H9 (cell line): Measurements from ENCODE around the gene INCENP. TPM values are rescaled to one million over a fixed set of nuclear protein-coding genes. Genes with fewer than 3 reads are reported as not detected.

Source experiments
- DNase-seq: peaks from one replicate; pipeline ENCODE4 v3.0.0-alpha.2; 2017
- H2AFZ ChIP-seq: one replicate; pipeline ENCODE4 v1.6.1; 2013; ENCODE audit warnings: mild to moderate bottlenecking, low read length, control low read depth, moderate library complexity
- H2AK5ac ChIP-seq: 2 replicates; pipeline ENCODE4 v1.6.1; 2013; ENCODE audit warnings: low read length, control low read depth, mixed read lengths; ENCODE audit not compliant: insufficient read length
- H2BK120ac ChIP-seq: one replicate; pipeline ENCODE4 v1.6.1; 2013; ENCODE audit warnings: low read depth, mild to moderate bottlenecking, low read length, control low read depth, inconsistent platforms; ENCODE audit not compliant: poor library complexity, severe bottlenecking
- H2BK12ac ChIP-seq: 2 replicates; pipeline ENCODE4 v1.6.1; 2013; ENCODE audit warnings: low read length, control low read depth, mixed read lengths, low read depth; ENCODE audit not compliant: insufficient read length
- H2BK15ac ChIP-seq: 2 replicates; pipeline ENCODE4 v1.6.1; 2013; ENCODE audit warnings: low read depth, low read length, control low read depth
- H2BK20ac ChIP-seq: one replicate; pipeline ENCODE4 v1.6.1; 2013; ENCODE audit warnings: low read depth, mild to moderate bottlenecking, low read length, control low read depth, inconsistent platforms; ENCODE audit not compliant: poor library complexity, severe bottlenecking
- H2BK5ac ChIP-seq: 2 replicates; pipeline ENCODE4 v1.6.1; 2013; ENCODE audit warnings: low read length, control low read depth, mixed read lengths; ENCODE audit not compliant: insufficient read length
- H3K14ac ChIP-seq: 2 replicates; pipeline ENCODE4 v1.6.1; 2013; ENCODE audit warnings: low read length, control low read depth; ENCODE audit not compliant: insufficient read depth
- H3K18ac ChIP-seq: 2 replicates; pipeline ENCODE4 v1.6.1; 2013; ENCODE audit warnings: low read depth, mild to moderate bottlenecking, mixed read lengths, low read length, control low read depth; ENCODE audit not compliant: insufficient read length
- H3K23ac ChIP-seq: 2 replicates; pipeline ENCODE4 v1.6.1; 2013; ENCODE audit warnings: low read length, control low read depth, mixed read lengths, low read depth; ENCODE audit not compliant: insufficient read length
- H3K23me2 ChIP-seq: 2 replicates; pipeline ENCODE4 v1.6.1; 2013; ENCODE audit warnings: low read depth, mild to moderate bottlenecking, mixed read lengths, low read length, control low read depth; ENCODE audit not compliant: insufficient read length, poor library complexity, severe bottlenecking
- H3K27ac ChIP-seq: 2 replicates; pipeline ENCODE4 v1.5.1; 2013; ENCODE audit warnings: low read length, control low read depth, mixed read lengths, low read depth; ENCODE audit not compliant: insufficient read length
- H3K27me3 ChIP-seq: 2 replicates; pipeline ENCODE4 v1.6.1; 2013; ENCODE audit warnings: low read length, control low read depth, inconsistent platforms; ENCODE audit not compliant: insufficient read depth
- H3K4ac ChIP-seq: 2 replicates; pipeline ENCODE4 v1.6.1; 2013; ENCODE audit warnings: low read depth, mild to moderate bottlenecking, control low read depth, inconsistent platforms, low read length, moderate library complexity
- H3K4me1 ChIP-seq: 2 replicates; pipeline ENCODE4 v1.6.1; 2013; ENCODE audit warnings: low read length, control low read depth, inconsistent platforms; ENCODE audit not compliant: insufficient read depth
- H3K4me2 ChIP-seq: 2 replicates; pipeline ENCODE4 v1.6.1; 2013; ENCODE audit warnings: low read length, control low read depth, mixed read lengths; ENCODE audit not compliant: insufficient read length, insufficient read depth
- H3K56ac ChIP-seq: 2 replicates; pipeline ENCODE4 v1.6.1; 2013; ENCODE audit warnings: low read depth, mild to moderate bottlenecking, mixed read lengths, low read length, control low read depth; ENCODE audit not compliant: insufficient read length
- H3K79me1 ChIP-seq: 2 replicates; pipeline ENCODE4 v1.6.1; 2013; ENCODE audit warnings: low read depth, mild to moderate bottlenecking, moderate library complexity, low read length, control low read depth, inconsistent platforms; ENCODE audit not compliant: insufficient read depth, poor library complexity, severe bottlenecking
- H3K79me2 ChIP-seq: 2 replicates; pipeline ENCODE4 v1.6.1; 2013; ENCODE audit warnings: low read length, control low read depth, inconsistent platforms; ENCODE audit not compliant: insufficient read depth
- H3K9ac ChIP-seq: 2 replicates; pipeline ENCODE4 v1.6.1; 2013; ENCODE audit warnings: low read length, control low read depth, mixed read lengths; ENCODE audit not compliant: insufficient read length; ENCODE audit errors: extremely low read depth
- H3K9me3 ChIP-seq: one replicate; pipeline ENCODE4 v1.6.1; 2013; ENCODE audit warnings: low read depth, low read length, inconsistent platforms; ENCODE audit not compliant: control insufficient read depth
- H3T11ph ChIP-seq: one replicate; pipeline ENCODE4 v1.6.1; 2013; ENCODE audit warnings: mild to moderate bottlenecking, low read length, control low read depth, inconsistent platforms
- H4K20me1 ChIP-seq: one replicate; pipeline ENCODE4 v1.6.1; 2013; ENCODE audit not compliant: control insufficient read depth, insufficient read length, insufficient read depth
- H4K5ac ChIP-seq: 2 replicates; pipeline ENCODE4 v1.6.1; 2013; ENCODE audit warnings: low read depth, mild to moderate bottlenecking, mixed read lengths, low read length, control low read depth; ENCODE audit not compliant: insufficient read length
- H4K8ac ChIP-seq: replicated peaks from 2 replicates; pipeline ENCODE4 v1.6.1; 2013; ENCODE audit warnings: low read length, control low read depth, mixed read lengths, low read depth; ENCODE audit not compliant: insufficient read length
- H4K91ac ChIP-seq: 2 replicates; pipeline ENCODE4 v1.6.1; 2013; ENCODE audit warnings: low read depth, mild to moderate bottlenecking, moderate library complexity, mixed read lengths, low read length, control low read depth; ENCODE audit not compliant: insufficient read length
- H3K27ac Mint-ChIP-seq, 3 experiments: 2 replicates in 2 of 3; 3 replicates in 1 of 3; pipeline ENCODE4 v1.8.0; 2020 to 2021; ENCODE audit warnings: mixed read lengths in 3 of 3, mild to moderate bottlenecking in 1 of 3, moderate library complexity in 1 of 3
- H3K27me3 Mint-ChIP-seq: 2 replicates; pipeline ENCODE4 v1.8.0; 2021; ENCODE audit warnings: low read depth, mild to moderate bottlenecking, moderate library complexity, mixed read lengths
- H3K36me3 Mint-ChIP-seq, 3 experiments: 2 replicates in 2 of 3; 3 replicates in 1 of 3; pipeline ENCODE4 v1.8.0; 2020 to 2021; ENCODE audit warnings: low read depth in 3 of 3, mixed read lengths in 3 of 3; ENCODE audit not compliant: insufficient read depth in 1 of 3
- H3K4me1 Mint-ChIP-seq, 2 experiments: 2 replicates each; pipeline ENCODE4 v1.8.0; 2020; ENCODE audit warnings: mixed read lengths in 2 of 2
- H3K4me3 Mint-ChIP-seq, 2 experiments: 2 replicates in 1 of 2; 3 replicates in 1 of 2; pipeline ENCODE4 v1.8.0; 2020 to 2021; ENCODE audit warnings: mild to moderate bottlenecking in 2 of 2, mixed read lengths in 2 of 2, moderate library complexity in 1 of 2
- H3K9me3 Mint-ChIP-seq, 2 experiments: 2 replicates in 1 of 2; 3 replicates in 1 of 2; pipeline ENCODE4 v1.8.0; 2020; ENCODE audit warnings: mild to moderate bottlenecking in 2 of 2, mixed read lengths in 2 of 2, moderate library complexity in 1 of 2
- WGBS: extraction: QIAGEN DNeasy Blood & Tissue Kit; methylation state at CpG from one replicate; pipeline ENCODE4 v1.1.7; 2013; ENCODE audit warnings: missing lambda C conversion rate, low lambda C conversion rate, mixed read lengths; ENCODE audit not compliant: insufficient read length; ENCODE audit errors: extremely low coverage; 5-methylcytosine and 5-hydroxymethylcytosine counted together
- total RNA-seq: library from RNA; stranded (reverse); gene quantifications from 2 replicates; pipeline ENCODE4 v1.2.1, GENCODE V29; 2021
- TF ChIP-seq, protein P1 (sequence below): fragments of 200-600 bp; sonication (generic); conservative IDR thresholded peaks from 3 replicates; pipeline ENCODE4 v1.8.0; 2021; ENCODE audit warnings: antibody characterized with exemption, mild to moderate bottlenecking

The INCENP gene
- total RNA-seq, 1 experiment from 2014 or later: 99.9 TPM

DNA sequence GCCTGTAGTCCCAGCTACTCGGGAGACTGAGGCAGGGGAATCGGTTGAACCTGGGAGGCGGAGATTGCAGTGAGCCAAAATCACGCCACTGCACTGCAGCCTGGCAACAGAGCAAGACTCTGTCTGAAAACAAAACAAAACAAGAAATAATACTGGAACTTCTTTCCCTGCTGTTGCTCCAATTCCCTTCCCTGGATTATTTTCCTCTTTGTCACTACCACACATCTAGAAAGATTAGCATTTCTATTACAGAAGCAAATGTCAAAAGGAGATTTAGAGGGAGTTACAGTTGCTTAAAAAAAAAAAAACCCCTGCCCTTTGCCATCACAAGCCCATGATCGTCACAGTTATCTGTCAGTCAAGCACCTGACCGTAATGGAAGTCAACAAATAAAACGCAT lies 48.5 kb downstream of the INCENP start:
- H2BK20ac ChIP-seq: no peak overlapping the region
- H3K9ac ChIP-seq: no peak overlapping the region
- H2AK5ac ChIP-seq: no peak overlapping the region
- H4K5ac ChIP-seq: no peak overlapping the region
- no peak overlapping the region for H3K27ac Mint-ChIP-seq
- H3K4me2 ChIP-seq: no peak overlapping the region
- no peak overlapping the region for H3K27ac ChIP-seq
- H2BK12ac ChIP-seq: no peak overlapping the region
- H4K91ac ChIP-seq: no peak overlapping the region
- H3K27me3 ChIP-seq: no peaks in the 10 kb centered on the region; the same call in 1 of the 2 replicates
- peaks cover 27% of the 10 kb centered on the region for H3K27me3 Mint-ChIP-seq
- H2BK5ac ChIP-seq: no peak overlapping the region
- no peaks in the 10 kb centered on the region for H4K20me1 ChIP-seq
- no peak overlapping the region for H3T11ph ChIP-seq
- H3K9me3 ChIP-seq: no peaks in the 10 kb centered on the region
- no peaks in the 10 kb centered on the region for H3K79me2 ChIP-seq
- no peaks in the 10 kb centered on the region for H3K36me3 Mint-ChIP-seq
- no peak overlapping the region for H2AFZ ChIP-seq
- no peak overlapping the region for H2BK15ac ChIP-seq
- no peak overlapping the region for H3K4me3 Mint-ChIP-seq
- H3K18ac ChIP-seq: no peak overlapping the region
- no peak for DNase-seq
- no peaks in the 10 kb centered on the region for H3K4me1 ChIP-seq
- no peak overlapping the region for H4K8ac ChIP-seq
- peaks cover 8% of the 10 kb centered on the region in 2 experiments for H3K4me1 Mint-ChIP-seq
- WGBS: no CpG with 5 or more reads among the region's 7 CpGs
- TF ChIP-seq, protein P1, sequence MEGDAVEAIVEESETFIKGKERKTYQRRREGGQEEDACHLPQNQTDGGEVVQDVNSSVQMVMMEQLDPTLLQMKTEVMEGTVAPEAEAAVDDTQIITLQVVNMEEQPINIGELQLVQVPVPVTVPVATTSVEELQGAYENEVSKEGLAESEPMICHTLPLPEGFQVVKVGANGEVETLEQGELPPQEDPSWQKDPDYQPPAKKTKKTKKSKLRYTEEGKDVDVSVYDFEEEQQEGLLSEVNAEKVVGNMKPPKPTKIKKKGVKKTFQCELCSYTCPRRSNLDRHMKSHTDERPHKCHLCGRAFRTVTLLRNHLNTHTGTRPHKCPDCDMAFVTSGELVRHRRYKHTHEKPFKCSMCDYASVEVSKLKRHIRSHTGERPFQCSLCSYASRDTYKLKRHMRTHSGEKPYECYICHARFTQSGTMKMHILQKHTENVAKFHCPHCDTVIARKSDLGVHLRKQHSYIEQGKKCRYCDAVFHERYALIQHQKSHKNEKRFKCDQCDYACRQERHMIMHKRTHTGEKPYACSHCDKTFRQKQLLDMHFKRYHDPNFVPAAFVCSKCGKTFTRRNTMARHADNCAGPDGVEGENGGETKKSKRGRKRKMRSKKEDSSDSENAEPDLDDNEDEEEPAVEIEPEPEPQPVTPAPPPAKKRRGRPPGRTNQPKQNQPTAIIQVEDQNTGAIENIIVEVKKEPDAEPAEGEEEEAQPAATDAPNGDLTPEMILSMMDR: no peak
- no peak overlapping the region for H3K23ac ChIP-seq
- no peak overlapping the region for H3K14ac ChIP-seq
- H3K56ac ChIP-seq: no peak overlapping the region
- H3K9me3 Mint-ChIP-seq: no peaks in the 10 kb centered on the region
- no peak overlapping the region for H3K4ac ChIP-seq
- no peak overlapping the region for H2BK120ac ChIP-seq
- H3K79me1 ChIP-seq: no peaks in the 10 kb centered on the region
- H3K23me2 ChIP-seq: no peaks in the 10 kb centered on the region
